Frontal cortex (tissue), 4 donors: Measurements from ENCODE around the gene RSL1D1. TPM values are rescaled to one million over a fixed set of nuclear protein-coding genes. Genes with fewer than 3 reads are reported as not detected.
"Not testable (repeated sequence)": the region's sequence is repeated elsewhere in the genome, so short reads cannot be mapped to it uniquely, and the experiment has no call there.

Experiments used
- DNase-seq, 2 donors: peaks; one replicate each; pipeline ENCODE4 v3.0.0; 2012; ENCODE audit warnings: low spot score in 2 of 2
- FAIRE-seq: peaks from 2 replicates; lab custom pipeline; 2012; peaks lifted over from hg19 to GRCh38; lab: Jason Lieb, UNC
- total RNA-seq: library from RNA; depleted of rRNA; stranded (reverse); fragments of >200 nt; gene quantifications from one replicate; pipeline ENCODE4 v1.2.3, GENCODE V29; 2014
- donor health status: control.
- donor health status: control.
- donor health status: control.

The RSL1D1 gene
- total RNA-seq, 1 donor from 2014 or later = 62.4 TPM

- FAIRE-seq = no peak
Observed at GRCh38 chr16:11800382-11800718, 51.0 kb downstream of the RSL1D1 start.

GRCh38 chr16:11799509-11800381 is 51.6 kb downstream of the RSL1D1 start:
- FAIRE-seq (no peak), DNase-seq (no peak)

More at GRCh38 chr16:11800382-11800718, 51.0 kb downstream of the RSL1D1 start:
- DNase-seq = no peak

GRCh38 chr16:11799017-11799381 is 52.3 kb downstream of the RSL1D1 start:
- FAIRE-seq = no peak
- no peak for DNase-seq

- DNase-seq = no peak
- FAIRE-seq = no peak
Observed at GRCh38 chr16:11797957-11798299, 53.4 kb downstream of the RSL1D1 start.

- FAIRE-seq (no peak), DNase-seq (peak; percentile 95 to 96)
Observed at GRCh38 chr16:11797166-11797956, 54.0 kb downstream of the RSL1D1 start, which contains the start of gene ZC3H7A. ZC3H7A (minus strand) TSS chr16:11797258; CDS start chr16:11782354, 14,904 bp downstream.

GRCh38 chr16:11796227-11797165 is 54.8 kb downstream of the RSL1D1 start:
- FAIRE-seq (no peak), DNase-seq (peak; percentile 49 to 61)

- DNase-seq = no peak
- FAIRE-seq = no peak
Observed at GRCh38 chr16:11795887-11796226, 55.5 kb downstream of the RSL1D1 start.

- no peak for FAIRE-seq
- no peak for DNase-seq
Observed at GRCh38 chr16:11794996-11795886, 56.1 kb downstream of the RSL1D1 start.

GRCh38 chr16:11794447-11794846 is 56.9 kb downstream of the RSL1D1 start:
- FAIRE-seq (no peak), DNase-seq (no peak)

GRCh38 chr16:11793840-11794239 is 57.5 kb downstream of the RSL1D1 start:
- no peak for DNase-seq
- FAIRE-seq = no peak

GRCh38 chr16:11792410-11793241 is 58.7 kb downstream of the RSL1D1 start:
- DNase-seq (no peak), FAIRE-seq (no peak)

GRCh38 chr16:11791144-11791828 is 60.1 kb downstream of the RSL1D1 start:
- no peak for FAIRE-seq

GRCh38 chr16:11788914-11789313 is 62.4 kb downstream of the RSL1D1 start:
- FAIRE-seq (no peak), DNase-seq (no peak)

More at GRCh38 chr16:11791144-11791828, 60.1 kb downstream of the RSL1D1 start:
- DNase-seq = no peak

GRCh38 chr16:11784980-11785599 is 66.3 kb downstream of the RSL1D1 start:
- not testable (repeated sequence) for FAIRE-seq, DNase-seq

GRCh38 chr16:11784381-11784780 is 67.0 kb downstream of the RSL1D1 start:
- not testable (repeated sequence) for DNase-seq, FAIRE-seq

- DNase-seq = no peak
- no peak for FAIRE-seq
Observed at GRCh38 chr16:11784038-11784369, 67.3 kb downstream of the RSL1D1 start.
